HepG2 (cell line): ENCODE data around the gene SLC38A1. TPM values are rescaled to one million over a fixed set of nuclear protein-coding genes. Genes with fewer than 3 reads are reported as not detected.

Experiments used
- polyA plus RNA-seq, 8 experiments: library from polyadenylated mRNA; depleted of rRNA in 3 of 8; stranded (reverse) in 7 of 8; unstranded in 1 of 8; fragments of >200 nt; fragmentation: Illumina TruSeq in 4 of 8; extraction: Trizol in 4 of 8; gene quantifications; 2 replicates each; pipeline versions ENCODE4 v1.2.1 to v1.2.3, GENCODE V29; 2011 to 2016; ENCODE audit warnings: low read depth in 4 of 8, missing spikeins in 1 of 8, mixed read lengths in 1 of 8; ENCODE audit not compliant: insufficient read depth in 1 of 8
- total RNA-seq, 5 experiments: library from RNA; depleted of rRNA; stranded (reverse); fragments of >200 nt; fragmentation: Illumina TruSeq; extraction: Trizol; gene quantifications; 2 replicates each; pipeline ENCODE4 v1.2.3, GENCODE V29; 2016; ENCODE audit warnings: low read depth in 1 of 5

The SLC38A1 gene
- total and polyA plus RNA-seq, 2 of the 13 experiments (the other 11 are each of a cell fraction or from before 2014, with no cell fraction given), result 47.0 to 50.6 TPM

Other genes starting within 250 kb of the SLC38A1 start
- gene SLC38A2, start 103.7 kb upstream of the SLC38A1 start, total RNA-seq (2016; rRNA removed; fragmentation: Illumina TruSeq; extraction: Trizol), result 230 and 368 TPM in 2 replicates
- gene SLC38A2, start 103.7 kb upstream of the SLC38A1 start, polyA plus RNA-seq (2011; rRNA removed), result 861 and 880 TPM in 2 replicates